Stimulated activated CD8-positive, alpha-beta memory T cell treated with anti-CD3 and anti-CD28 coated beads, Interleukin-2, amount 100 ng/mL, for 48 hours (primary cell): ENCODE measurements around the gene FUOM.

Source experiments
- DNase-seq, 2 donors: peaks; one replicate each; pipeline ENCODE4 v3.0.0-alpha.2; 2020; ENCODE audit warnings: low read depth in 2 of 2

Gene FUOM

DNA sequence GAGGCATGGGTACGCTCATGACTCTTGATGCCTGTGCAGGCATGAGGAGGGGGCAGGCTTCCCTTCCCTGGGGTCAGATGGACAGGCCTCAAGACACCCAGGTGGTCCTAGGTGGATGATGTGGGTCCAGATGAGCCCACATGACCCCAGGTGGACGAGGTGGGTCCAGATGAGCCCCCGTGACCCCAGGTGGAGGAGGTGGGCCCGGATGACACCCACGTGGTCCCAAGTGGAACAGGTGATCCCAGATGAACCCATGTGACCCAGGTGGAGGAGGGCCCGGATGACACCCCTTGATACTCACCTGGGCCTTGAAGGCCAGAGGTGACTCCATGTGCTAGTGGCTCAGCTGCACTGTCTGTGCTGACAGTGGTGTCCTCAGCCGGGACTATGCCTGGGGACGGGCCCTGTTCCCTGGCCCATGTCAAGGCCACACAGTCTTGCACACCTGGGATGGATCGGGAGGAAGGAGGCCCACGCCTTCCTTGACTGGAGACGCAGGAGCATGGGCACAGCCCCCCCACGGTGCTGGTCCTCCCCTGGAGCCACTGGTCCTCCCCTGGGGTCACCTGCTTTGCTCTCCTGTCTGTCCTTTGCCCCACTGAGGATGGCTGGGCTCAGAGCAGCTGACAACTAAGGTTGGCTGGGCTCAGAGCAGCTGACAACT lies 7.4 kb downstream of the FUOM start:
- DNase-seq = no peak

DNA sequence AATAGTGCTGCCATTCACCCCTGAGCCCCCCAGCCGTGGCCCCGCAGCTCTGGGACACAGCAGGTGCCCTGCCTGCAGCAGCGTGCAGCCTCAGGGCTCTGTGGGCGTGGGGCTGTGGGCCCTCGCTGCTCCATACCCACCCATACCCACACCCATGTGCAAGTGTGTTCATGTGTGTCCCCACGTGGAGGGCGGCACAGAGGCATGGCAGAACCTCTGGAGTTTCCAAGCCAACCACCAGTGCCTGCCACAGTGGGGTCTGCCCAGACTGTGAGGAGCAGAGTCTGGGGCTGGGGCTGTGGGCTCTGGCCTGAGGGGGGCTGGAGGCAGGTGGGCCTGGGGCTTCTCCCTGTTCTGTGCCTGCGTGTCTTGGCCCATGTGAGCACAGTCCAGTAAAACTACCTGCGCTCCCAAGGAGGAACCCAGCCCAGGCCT lies 8.2 kb downstream of the FUOM start:
- no peak for DNase-seq

DNA sequence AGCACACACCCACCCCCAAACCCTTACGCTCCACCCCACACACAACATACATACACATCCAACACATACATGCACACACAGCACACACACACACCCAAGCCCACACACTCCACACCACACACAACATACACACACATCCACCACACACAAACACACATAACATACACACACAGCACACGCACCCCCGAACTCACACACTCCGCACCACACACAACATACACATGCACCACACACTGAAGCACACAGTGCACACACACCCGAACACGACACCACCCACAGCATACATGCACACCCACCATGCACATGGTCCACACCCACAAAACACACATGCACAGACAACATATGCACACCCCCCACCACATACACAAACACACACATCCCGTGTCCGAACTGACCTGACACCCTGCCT lies 8.7 kb downstream of the FUOM start:
- no peak for DNase-seq

DNA sequence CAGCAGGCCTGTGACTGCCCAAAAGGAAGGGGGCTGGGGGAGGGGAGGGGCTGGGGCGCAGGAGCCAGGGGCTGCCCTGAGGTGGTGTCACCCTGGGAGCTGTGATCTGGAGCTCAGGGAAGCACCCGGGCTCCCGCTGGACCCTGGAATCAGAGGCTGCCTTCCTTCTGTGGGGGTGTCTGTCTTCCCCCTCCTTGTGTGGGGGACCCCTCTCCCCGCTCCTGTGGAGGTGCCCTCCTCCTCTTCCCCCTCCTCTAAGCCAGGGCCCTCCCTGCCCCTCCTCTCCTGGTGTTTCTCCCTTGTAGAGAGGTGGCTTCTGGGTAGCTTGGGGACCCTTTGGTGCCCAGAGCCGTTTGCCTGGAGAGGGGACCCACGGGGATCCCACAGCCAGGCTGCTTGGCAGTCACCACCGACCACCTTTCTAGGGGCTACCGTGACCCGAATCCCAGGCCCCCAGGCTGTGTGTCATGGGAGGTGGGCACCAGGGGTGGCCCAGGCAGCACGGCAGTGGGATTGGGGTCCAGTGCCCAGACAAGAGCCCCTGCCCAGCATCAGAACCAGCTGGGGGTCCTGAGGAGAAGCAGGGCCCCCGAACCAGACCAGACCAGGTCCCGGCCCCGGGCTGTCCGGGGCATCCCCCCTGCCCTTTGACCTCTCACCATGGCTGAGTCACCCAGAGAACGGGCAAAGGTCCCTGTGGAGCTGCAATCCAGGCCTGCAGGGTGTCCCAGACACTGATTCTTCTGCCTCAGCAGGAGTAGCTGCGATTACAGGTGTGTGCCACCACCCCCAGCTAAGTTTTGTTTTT lies 9.9 kb downstream of the FUOM start:
- DNase-seq = no peak

DNA sequence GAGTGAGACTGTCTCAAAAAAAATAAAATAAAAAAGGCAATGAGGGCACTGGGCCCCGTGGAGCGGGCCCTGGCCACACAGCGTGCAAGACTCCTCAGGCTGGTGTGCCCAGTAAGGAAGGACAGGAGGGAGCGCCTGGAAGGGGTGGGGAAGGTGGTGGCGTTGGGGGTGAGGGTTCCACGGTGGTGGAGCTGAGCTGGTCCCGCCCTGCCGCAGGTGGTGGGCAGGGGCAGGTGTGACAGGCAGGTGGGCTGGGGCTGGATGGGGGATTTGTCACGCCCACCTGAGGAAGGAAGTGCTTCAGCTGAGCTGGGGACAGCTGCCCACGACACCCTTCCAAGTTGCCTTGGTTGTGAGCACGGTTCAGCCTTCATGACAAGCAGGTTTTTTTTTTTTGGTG lies 11.4 kb downstream of the FUOM start:
- DNase-seq = no peak

DNA sequence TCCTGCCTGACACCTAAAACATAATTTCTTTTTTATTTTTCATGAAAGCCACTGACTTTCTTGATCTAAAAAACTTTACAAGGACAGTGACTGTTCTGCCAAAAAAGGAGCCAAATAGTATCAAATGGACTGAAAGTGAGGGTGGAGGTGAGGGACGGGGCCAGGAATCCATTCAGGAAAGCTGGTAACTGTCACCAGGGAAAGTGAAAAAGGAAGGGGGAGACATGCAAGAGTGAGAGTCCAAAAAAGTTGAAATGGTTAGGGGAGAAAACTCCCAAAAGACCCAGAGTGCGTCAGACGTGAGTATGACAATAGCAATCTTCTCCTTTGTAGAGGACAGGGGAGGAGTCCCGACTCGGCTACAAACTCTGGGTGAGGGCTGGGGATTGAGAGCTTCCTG lies 13.6 kb downstream of the FUOM start:
- DNase-seq = no peak

DNA sequence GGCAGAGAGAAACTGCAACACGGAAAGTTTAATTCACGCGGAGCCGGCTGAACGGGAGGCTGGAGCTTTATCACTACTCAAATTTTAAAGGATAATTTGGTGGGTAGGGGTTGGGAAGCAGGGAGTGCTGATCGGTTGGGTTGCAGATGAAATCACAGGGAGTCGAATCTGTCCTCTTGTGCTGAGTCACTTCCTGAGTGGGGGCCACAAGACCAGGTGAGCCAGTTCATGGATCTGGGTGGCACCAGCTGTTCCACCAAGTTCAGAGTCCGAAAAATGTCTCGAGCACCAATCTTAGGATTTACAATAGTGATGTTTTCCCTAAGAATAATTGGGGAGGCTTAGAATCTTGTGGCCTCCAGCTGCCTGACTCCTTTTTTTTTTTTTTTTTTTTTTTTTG lies 14.3 kb downstream of the FUOM start:
- no peak for DNase-seq

DNA sequence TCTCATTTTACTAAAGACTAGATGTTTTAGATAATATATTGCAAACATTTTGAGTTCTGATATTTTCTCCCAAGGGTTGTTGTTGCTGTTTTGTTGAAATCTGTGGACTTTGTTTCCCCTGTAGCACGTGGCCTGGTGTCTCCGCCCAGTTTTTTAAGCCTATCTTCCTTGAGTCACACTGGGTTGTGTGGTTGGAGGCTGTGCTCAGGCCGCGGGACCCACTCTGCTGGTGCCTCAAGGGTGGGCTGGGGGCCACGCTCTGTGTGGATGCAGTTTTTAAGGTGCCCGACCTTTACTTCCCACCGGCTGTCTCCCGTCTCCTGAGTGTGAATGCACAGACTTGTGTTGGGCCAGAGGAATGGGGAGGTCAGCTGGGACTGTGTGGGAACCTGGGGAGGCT lies 14.9 kb downstream of the FUOM start:
- no peak for DNase-seq

DNA sequence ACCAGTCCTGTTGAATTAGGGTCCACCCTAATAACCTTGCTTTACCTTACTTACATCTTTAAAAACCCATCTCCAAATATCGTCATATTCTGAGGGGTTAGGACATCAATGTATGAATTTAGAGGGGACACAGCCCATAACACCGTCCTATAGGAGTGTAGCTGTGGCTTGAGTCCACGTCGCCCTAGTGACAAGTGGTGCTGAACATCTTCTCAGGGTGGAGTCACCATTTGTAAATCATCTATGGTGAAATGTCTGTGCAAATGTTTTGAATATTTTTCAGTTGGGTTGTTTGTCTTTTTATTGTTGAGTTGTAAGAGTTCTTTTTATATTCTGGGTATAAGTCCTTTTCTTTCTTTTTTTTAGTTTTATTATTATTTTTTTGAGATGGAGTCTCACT lies 15.8 kb downstream of the FUOM start:
- DNase-seq = no peak

DNA sequence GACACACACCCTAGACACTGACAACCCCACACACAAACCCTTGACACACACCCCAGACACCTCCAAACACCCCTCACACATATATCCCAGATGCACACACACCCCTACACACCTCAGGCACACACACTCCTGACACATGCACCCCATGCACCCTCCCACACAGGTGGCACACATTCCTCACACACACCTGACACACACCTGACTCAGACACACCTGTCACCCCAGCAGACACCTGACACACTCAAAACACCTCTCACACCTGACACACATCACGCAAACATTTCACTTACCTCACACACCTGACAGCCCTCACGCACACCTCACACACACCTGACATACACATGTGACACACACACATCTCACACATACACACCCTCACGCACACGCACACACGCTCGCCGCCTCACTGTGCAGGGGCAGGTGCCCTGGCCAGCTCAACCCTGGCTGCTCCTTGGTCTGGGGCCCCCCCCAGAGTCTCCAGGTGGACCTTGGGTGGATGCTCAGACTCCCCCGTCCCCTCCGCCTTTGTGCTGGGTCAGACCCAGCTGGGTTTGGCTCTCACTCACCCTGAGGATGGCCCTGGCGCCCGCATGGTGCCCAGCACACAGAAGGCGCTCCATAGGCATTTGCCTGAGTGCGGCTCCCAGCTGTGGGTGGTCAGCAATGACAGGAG lies 18.0 kb downstream of the FUOM start:
- DNase-seq = no peak

DNA sequence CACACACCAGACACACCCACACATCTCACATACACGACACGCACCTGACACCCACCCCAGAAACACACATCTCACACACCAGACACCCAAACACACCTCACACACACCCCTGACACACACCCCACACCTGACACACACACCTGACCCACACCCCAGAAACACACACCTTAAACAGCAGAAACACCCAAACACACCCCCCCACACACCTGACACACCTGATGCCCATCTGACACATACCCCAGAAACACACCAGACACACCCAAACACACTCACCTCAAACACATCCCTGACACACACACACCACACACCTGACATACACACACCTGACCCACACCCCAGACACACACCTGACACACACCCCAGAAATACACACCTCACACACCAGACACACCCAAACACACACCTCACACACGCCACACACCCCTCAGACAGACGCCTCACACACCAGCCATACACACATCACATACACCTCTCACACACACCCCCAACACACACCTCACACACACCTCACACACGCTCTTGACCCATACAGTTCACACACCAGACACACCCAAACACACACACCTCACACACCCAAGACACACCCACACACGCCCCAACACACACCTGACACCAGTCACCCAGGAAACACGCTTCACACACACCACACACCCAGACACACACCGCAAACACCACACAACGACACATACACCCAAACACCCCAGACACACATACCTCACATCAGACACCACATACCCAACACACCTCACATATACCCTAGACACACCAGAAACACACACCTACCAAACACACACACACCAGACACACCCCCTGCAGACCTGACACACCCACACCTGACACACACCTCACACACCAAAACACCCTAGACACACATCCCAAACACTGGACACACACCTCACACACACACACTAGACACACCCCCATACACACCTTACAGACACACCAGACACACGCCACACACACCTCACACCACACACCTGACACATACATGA lies 19.4 kb downstream of the FUOM start:
- no peak for DNase-seq

DNA sequence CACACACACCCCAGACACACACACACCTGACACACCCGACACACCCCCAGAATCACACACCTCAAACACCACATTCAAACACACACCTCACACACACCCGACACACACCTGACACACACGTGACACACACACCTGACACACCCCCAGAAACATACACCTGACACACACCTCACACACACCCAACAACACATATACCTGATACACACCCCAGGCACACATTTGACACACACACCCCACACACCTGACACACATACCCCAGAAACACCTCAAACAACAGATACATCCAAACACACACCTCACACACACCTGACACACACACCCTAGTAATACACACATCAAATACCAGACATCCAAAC lies 20.5 kb downstream of the FUOM start:
- no peak for DNase-seq

DNA sequence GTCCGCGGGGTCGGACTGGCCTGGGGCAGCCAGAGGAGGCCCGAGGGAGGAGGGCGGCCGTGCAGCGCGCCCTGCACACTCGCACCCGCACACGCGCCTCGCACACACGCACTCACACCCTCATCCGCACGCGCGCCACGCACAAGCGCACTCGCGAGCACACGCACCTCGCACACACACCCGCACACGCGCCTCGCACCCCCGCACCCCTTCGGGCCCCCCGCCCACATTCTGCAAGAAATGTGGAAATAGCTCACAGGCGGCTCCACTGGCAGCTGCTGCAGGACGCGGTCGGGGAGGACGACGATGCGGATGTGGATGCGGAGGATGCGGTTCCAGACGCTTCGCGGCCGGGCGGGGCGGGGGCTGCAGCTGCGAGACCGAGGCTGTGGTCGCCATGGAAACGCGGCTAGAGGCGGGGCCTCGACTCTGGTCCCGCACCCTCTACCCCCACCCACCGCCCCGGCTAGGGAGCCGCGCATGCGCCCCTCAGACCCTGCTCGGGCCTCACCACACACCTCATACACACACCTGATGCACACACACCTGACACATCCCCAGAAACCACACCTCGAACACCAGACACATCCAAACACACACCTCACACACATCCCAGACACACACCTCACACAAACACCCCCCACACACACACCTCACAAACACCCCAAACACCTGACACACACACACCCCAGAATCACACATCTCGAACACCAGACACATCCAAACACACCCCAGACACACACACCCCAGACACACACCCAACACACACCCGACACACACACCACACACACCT lies 21.0 kb downstream of the FUOM start, which contains the start of gene CALY:
TSS of gene CALY (minus strand) at position 320 of the 793 bp plus-strand sequence. CDS start 7,907 bp downstream, outside the sequence.
- DNase-seq = peak in 1 of 2 donors; percentile 43

DNA sequence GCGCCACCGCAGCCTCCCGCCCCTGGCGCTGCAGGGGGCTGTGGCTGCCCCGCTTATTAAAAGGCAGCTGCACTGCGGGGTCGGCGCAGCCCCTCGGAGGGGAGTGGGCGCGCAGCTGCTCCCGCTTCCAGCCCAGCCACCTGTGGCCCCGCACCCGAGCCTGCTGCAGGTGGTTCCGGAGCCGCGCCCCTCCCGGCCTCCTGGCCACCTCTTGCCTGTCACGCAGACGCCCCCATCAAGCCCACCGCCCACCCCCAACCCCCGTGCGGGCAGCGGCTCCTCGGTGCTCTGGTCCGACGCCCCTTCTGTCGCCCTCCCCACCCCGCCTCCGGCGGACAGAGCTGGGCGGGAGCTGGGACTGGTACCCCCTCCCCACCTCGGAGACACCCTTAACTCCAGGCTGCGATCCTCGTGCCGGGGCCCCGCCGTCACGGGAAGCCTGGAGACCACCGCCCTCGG lies 21.7 kb downstream of the FUOM start:
- no peak for DNase-seq

DNA sequence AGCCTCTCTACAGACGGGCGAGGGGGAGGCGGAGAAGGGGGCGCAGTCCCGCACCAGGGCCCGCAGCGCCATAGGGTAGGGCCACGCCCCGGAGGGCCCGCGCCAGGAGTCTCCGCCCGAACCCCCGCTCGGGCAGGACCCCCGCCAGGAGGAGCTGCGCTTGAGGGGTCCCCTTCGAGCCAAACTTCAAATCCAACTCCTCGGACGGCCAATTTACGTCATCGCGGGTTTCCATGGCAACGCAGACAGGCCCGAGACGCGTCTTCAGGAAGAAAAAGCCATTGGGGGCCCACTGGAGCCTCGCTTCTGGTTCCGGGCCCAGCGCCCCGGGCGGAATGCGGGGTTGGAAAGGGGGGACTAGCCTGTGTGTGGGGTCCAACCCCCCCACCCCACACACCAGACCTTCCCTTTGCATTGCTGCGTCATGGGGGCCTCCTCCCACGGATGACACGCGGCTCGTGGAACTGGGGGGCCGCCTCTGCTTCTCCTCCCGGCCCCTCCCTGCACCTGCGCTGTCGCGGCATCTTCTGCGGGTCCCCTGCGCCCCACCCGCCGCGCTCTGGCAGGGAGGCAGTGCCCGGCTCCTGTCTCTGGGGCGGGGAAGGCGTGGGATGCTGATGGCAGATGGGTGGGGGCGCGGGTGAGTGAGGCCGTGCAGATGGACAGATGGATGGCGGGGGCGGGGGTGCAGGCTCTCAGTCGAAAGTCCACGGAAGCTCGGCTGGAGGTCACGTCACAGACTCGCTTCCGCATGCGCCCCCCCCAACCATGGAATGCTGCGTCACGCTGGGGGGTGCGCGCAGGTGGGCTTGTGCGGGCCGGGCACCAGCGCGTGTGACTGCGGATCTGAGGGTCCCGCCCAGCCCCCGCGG lies 22.3 kb downstream of the FUOM start:
- DNase-seq = peak; percentile 59 to 65

DNA sequence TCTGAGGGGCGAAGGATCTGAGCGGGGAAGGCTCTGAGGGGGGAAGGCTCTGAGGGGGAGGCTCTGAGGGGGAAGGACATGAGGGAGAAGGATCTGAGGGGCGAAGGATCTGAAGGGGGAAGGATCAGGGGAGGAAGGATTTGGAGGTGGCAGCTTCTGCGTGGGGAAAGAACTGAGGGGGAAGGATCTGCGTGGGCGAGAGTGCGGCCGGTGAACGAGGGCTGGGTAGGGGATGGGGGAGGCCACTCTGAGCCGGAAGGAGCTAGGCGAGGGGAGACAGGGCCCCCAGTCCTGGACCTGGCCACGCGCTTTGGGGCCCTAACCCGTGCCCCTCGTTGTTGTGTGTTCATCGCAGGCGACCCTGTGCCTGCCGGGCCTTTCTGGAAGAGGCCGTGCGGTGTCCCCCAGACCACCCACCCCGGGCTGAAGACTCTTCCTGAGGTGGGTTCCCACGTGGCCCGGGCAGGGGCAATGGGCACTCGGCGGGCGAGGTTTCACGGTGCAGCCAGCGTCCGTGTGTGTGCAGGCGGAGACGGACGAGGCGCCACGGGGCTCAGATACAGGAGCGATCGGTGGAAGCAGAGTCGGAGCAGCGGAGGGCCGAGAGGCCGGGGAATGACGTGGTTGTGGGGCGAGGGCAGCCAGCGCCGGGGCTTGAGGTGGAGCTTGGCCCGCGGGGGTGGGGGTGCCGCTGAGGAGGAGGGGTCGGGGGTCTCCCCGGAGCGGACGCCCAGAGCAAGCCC lies 23.1 kb downstream of the FUOM start:
- DNase-seq = no peak

DNA sequence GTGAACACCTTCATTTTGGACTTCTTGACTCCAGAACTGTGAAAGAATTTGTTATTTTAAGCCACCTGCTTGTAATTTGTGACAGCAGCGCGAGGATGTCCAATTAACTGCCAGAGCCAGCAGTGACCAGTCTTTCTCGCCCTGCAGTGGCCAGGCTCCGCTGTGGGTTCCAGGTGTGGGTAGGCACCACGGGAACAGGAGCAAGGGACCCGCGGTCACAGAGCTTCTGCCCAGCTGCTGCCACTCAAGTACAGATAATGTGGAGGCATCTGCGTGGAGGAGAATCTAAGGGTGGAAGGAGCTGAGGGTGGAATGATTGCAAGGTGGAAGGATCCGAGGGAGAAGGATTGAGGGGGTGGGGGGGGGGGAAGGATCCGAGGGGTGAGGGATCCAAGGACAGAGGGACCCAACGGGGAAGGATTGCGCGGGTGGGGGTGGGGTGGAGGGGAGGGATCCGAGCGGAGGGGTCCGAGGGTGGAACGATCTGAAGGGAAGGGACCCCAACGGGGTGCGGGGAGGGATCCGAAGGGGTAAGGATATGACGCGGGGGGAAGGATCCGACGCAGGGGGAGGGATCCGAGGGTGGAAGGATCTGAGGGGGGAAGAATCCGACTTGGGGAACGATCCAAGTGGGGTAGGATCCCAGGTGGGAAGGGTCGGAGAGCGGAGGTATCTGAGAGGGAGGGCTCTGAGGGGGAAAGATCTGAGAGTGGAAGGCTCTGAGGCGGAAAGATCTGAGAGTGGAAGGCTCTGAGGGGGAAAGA lies 24.7 kb downstream of the FUOM start:
- DNase-seq = no peak
